Measurements from ENCODE around the gene CACNA1B. TPM values are rescaled to one million over a fixed set of nuclear protein-coding genes. Genes with fewer than 3 reads are reported as not detected.
"Not testable (repeated sequence)": the region's sequence is repeated elsewhere in the genome, so short reads cannot be mapped to it uniquely, and the experiment has no call there.

Gene CACNA1B
- total and polyA plus RNA-seq, 2 experiments from 2014 or later: 0.39 to 0.60 TPM

GRCh38 chr9:138122201-138122600, 244.6 kb downstream of the CACNA1B start:
- no peaks in the 10 kb centered on the region for H3K9me3 ChIP-seq (ENCODE audit: low read depth)
- no peaks in the 10 kb centered on the region for H3K4me1 ChIP-seq (ENCODE audit: low read depth)
- no peak for TF ChIP-seq CTCF (IDR thresholded peaks at IDR 0.05; ENCODE audit: low read depth, low read length)
- no peak for DNase-seq (ENCODE audit: low read depth in 1 of 2, low spot score in 1 of 2)
- no peaks in the 10 kb centered on the region for H3K36me3 ChIP-seq
- no peak overlapping the region for H3K27ac ChIP-seq
- no peaks in the 10 kb centered on the region for H3K27me3 ChIP-seq
- H3K4me3 ChIP-seq: no peak overlapping the region

GRCh38 chr9:138122676-138123075, 245.1 kb downstream of the CACNA1B start:
- Histone ChIP-seq H3K27me3 (no peaks in the 10 kb centered on the region), H3K4me3 (no peak overlapping the region), H3K9me3 (ENCODE audit: low read depth) (no peaks in the 10 kb centered on the region), H3K4me1 (ENCODE audit: low read depth) (no peaks in the 10 kb centered on the region), H3K27ac (no peak overlapping the region), H3K36me3 (no peaks in the 10 kb centered on the region)
- no peak for TF ChIP-seq CTCF (IDR thresholded peaks at IDR 0.05; ENCODE audit: low read depth, low read length)
- no peak for DNase-seq (ENCODE audit: low read depth in 1 of 2, low spot score in 1 of 2)

GRCh38 chr9:138123086-138123485, 245.5 kb downstream of the CACNA1B start:
- Histone ChIP-seq H3K27ac (no peak overlapping the region), H3K4me3 (no peak overlapping the region), H3K4me1 (ENCODE audit: low read depth) (no peaks in the 10 kb centered on the region), H3K27me3 (no peaks in the 10 kb centered on the region), H3K36me3 (no peaks in the 10 kb centered on the region), H3K9me3 (ENCODE audit: low read depth) (no peaks in the 10 kb centered on the region)
- DNase-seq (ENCODE audit: low read depth in 1 of 2, low spot score in 1 of 2): no peak
- no peak for TF ChIP-seq CTCF (IDR thresholded peaks at IDR 0.05; ENCODE audit: low read depth, low read length)

- H3K4me3 ChIP-seq; H3K27ac ChIP-seq; H3K36me3 ChIP-seq; H3K27me3 ChIP-seq; H3K4me1 ChIP-seq (ENCODE audit: low read depth); DNase-seq (ENCODE audit: low read depth in 1 of 2, low spot score in 1 of 2); H3K9me3 ChIP-seq (ENCODE audit: low read depth): not testable (repeated sequence)
These were observed 248.7 kb downstream of the CACNA1B start for GRCh38 chr9:138126090-138126857.

- H3K4me3 ChIP-seq; H3K27ac ChIP-seq; H3K4me1 ChIP-seq (ENCODE audit: low read depth); DNase-seq (ENCODE audit: low read depth in 1 of 2, low spot score in 1 of 2); H3K9me3 ChIP-seq (ENCODE audit: low read depth); H3K27me3 ChIP-seq; H3K36me3 ChIP-seq: not testable (repeated sequence)
These were observed 249.4 kb downstream of the CACNA1B start for GRCh38 chr9:138126858-138127584.

GRCh38 chr9:138128027-138128426, 250.4 kb downstream of the CACNA1B start:
- not testable (repeated sequence) for H3K36me3 ChIP-seq; H3K9me3 ChIP-seq (ENCODE audit: low read depth); H3K4me3 ChIP-seq; H3K4me1 ChIP-seq (ENCODE audit: low read depth); H3K27me3 ChIP-seq; DNase-seq (ENCODE audit: low read depth in 1 of 2, low spot score in 1 of 2); H3K27ac ChIP-seq

GRCh38 chr9:138129318-138129717, 251.7 kb downstream of the CACNA1B start:
- H3K27me3 ChIP-seq; H3K36me3 ChIP-seq; DNase-seq (ENCODE audit: low read depth in 1 of 2, low spot score in 1 of 2); H3K4me1 ChIP-seq (ENCODE audit: low read depth); H3K4me3 ChIP-seq; H3K27ac ChIP-seq; H3K9me3 ChIP-seq (ENCODE audit: low read depth): not testable (repeated sequence)

- H3K36me3 ChIP-seq; H3K9me3 ChIP-seq (ENCODE audit: low read depth); H3K4me1 ChIP-seq (ENCODE audit: low read depth); H3K27me3 ChIP-seq; H3K27ac ChIP-seq; H3K4me3 ChIP-seq; DNase-seq (ENCODE audit: low read depth in 1 of 2, low spot score in 1 of 2): not testable (repeated sequence)
These were observed 255.5 kb downstream of the CACNA1B start for GRCh38 chr9:138132946-138133705.

- H3K4me3 ChIP-seq; H3K36me3 ChIP-seq; H3K27me3 ChIP-seq; DNase-seq (ENCODE audit: low read depth in 1 of 2, low spot score in 1 of 2); H3K4me1 ChIP-seq (ENCODE audit: low read depth); H3K27ac ChIP-seq; H3K9me3 ChIP-seq (ENCODE audit: low read depth): not testable (repeated sequence)
These were observed 257.0 kb downstream of the CACNA1B start for GRCh38 chr9:138134581-138134980.

GRCh38 chr9:138139096-138139495, 261.5 kb downstream of the CACNA1B start:
- not testable (repeated sequence) for DNase-seq (ENCODE audit: low read depth in 1 of 2, low spot score in 1 of 2); H3K9me3 ChIP-seq (ENCODE audit: low read depth); H3K27me3 ChIP-seq

More at GRCh38 chr9:138139096-138139495, 261.5 kb downstream of the CACNA1B start:
- H3K36me3 ChIP-seq; H3K27ac ChIP-seq; H3K4me1 ChIP-seq (ENCODE audit: low read depth); H3K4me3 ChIP-seq: not testable (repeated sequence)
